Measurements from ENCODE around the gene PRODH2. TPM values are rescaled to one million over a fixed set of nuclear protein-coding genes. Genes with fewer than 3 reads are reported as not detected.
A peak's percentile ranks its signal among the peaks of the same experiment; 100 is the strongest.

The PRODH2 gene
- total and polyA plus RNA-seq, 2 of the 13 experiments (the other 11 are each of a cell fraction or from before 2014, with no cell fraction given), result 86.7 to 118 TPM

DNA sequence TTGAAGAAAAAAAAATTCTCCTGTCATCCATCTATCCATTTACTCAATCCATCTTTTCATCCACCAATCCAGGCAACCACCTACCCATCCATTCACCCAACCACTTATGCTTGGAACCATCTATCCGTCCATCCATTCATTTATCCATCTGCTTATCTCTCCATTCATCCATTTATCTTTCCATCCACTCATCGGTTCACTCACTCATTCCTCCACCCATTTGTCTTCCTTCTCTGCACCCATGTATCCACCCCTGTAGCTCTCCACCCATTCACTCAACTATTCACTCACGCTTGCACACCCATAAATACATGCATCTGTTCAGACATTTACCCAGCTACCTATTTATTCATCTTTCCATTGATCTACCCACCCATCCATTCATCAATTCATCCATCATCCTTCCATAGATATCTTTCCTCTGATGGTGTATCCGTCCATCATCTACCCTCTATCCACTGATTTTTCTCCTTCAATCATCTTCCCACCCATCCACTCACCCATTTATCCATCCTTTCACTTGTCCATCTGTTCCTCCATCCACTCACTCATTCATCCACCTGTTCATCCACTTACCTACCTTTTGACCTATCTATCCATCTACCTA is 30.1 kb upstream of the PRODH2 start:
- WGBS (ENCODE audit: low lambda C conversion rate), result 34% methylated on average over 4 of the region's 4 CpGs
- in situ Hi-C loops (cut with HindIII; ENCODE audit: extremely low pct_ligation_motif_present, low pct_unique_long_range_greater_than_20kb), result no loop called here

DNA sequence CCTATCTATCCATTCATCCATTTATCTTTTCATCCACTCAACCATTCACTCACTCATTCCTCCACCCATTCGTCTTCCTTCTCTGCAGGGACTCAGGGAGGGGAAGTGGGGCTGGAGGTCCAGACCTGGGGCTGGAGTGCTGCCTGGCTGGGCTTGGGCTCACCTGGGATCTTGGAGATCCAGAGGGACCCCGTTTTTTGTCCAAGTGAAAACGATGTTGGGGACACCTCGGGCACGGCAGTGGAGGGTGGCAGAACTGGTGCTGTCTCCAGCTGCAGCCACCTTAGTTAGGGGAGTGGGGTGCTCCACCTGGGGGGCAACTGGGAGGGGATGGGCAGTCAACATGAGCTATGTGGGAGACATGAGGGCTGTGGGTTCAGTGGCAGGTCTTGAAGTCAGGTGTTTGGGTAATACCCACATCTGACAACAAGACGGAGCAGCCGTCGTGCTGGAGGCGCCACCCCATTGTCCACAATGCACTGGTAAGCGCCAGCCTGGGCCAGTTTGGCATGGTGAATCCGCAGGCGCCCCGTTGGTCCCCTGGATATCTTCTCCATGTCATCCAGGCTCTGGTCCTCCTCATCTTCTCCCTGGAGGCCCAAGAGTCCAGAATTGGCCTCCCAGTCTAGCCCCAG is 29.4 kb upstream of the PRODH2 start:
- no peak overlapping the region for H3K9ac ChIP-seq (ENCODE audit: insufficient read depth, low read depth, low read length)
- POLR2A ChIA-PET, result no interaction called here
- no peak overlapping the region for H3K4me2 ChIP-seq (ENCODE audit: low read depth, low read length)
- no peak overlapping the region for H3K27ac ChIP-seq (ENCODE audit: extremely low read length, insufficient read depth, low read length)
- H3K36me3 ChIP-seq (replicated peaks in 1 of 2; ENCODE audit: control insufficient read depth in 1 of 2, insufficient read depth in 2 of 2, low read length in 2 of 2), result no peaks in the 10 kb centered on the region
- whole genome bisulfite sequencing (ENCODE audit: low lambda C conversion rate), result 38% methylated on average over 4 of the region's 13 CpGs
- CTCF ChIA-PET (ENCODE audit: low intra/inter-chr PET ratio, low total read pairs), result no interaction called here
- no peak overlapping the region for H3K4me3 ChIP-seq (replicated peaks in 1 of 3; ENCODE audit: insufficient read depth in 1 of 3, low read depth in 2 of 3, low read length in 3 of 3)
- peaks cover 27% of the 10 kb centered on the region for H3K4me1 ChIP-seq (ENCODE audit: insufficient read depth, low read length)
- no peaks in the 10 kb centered on the region for H3K9me3 ChIP-seq (ENCODE audit: low read length)
- no TSS peak for BruUV-seq (replicated peaks)
- no peak for DNase-seq (ENCODE audit: low spot score)
- no peak for FAIRE-seq
- intact Hi-C loops (cut with micrococcal nuclease; ENCODE audit: unreplicated experiment) (no loop called here), in situ Hi-C loops (cut with HindIII; ENCODE audit: extremely low pct_ligation_motif_present, low pct_unique_long_range_greater_than_20kb) (no loop called here)
- no peak for ATAC-seq
- H4K20me1 ChIP-seq (ENCODE audit: insufficient read depth, low read length), result no peaks in the 10 kb centered on the region
- H2AFZ ChIP-seq (ENCODE audit: low read length), result no peak overlapping the region
- H3K27me3 ChIP-seq (ENCODE audit: control insufficient read depth in 1 of 2, insufficient read depth in 2 of 2, low read length in 2 of 2), result peaks cover 0 to 19% of the 10 kb centered on the region in 2 experiments; a peak in 4 of 5 replicates
- H3K79me2 ChIP-seq (ENCODE audit: insufficient read depth, low read length), result no peaks in the 10 kb centered on the region
- TF ChIP-seq, protein P1, sequence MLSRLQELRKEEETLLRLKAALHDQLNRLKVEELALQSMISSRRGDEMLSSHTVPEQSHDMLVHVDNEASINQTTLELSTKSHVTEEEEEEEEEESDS (CRISPR knock-in tag; IDR thresholded peaks at IDR 0.05; ENCODE audit: borderline replicate concordance), result no peak
- no peak for TF ChIP-seq ZBTB7B (CRISPR knock-in tag; IDR thresholded peaks at IDR 0.05)
- no peak for TF ChIP-seq ZBTB3 (CRISPR knock-in tag; IDR thresholded peaks at IDR 0.05; ENCODE audit: borderline replicate concordance, low read depth)
- TF ChIP-seq CREM (IDR thresholded peaks at IDR 0.05), result no peak
- no peak for TF ChIP-seq CREM (CRISPR knock-in tag; IDR thresholded peaks at IDR 0.05)
- TF ChIP-seq, protein P2, sequence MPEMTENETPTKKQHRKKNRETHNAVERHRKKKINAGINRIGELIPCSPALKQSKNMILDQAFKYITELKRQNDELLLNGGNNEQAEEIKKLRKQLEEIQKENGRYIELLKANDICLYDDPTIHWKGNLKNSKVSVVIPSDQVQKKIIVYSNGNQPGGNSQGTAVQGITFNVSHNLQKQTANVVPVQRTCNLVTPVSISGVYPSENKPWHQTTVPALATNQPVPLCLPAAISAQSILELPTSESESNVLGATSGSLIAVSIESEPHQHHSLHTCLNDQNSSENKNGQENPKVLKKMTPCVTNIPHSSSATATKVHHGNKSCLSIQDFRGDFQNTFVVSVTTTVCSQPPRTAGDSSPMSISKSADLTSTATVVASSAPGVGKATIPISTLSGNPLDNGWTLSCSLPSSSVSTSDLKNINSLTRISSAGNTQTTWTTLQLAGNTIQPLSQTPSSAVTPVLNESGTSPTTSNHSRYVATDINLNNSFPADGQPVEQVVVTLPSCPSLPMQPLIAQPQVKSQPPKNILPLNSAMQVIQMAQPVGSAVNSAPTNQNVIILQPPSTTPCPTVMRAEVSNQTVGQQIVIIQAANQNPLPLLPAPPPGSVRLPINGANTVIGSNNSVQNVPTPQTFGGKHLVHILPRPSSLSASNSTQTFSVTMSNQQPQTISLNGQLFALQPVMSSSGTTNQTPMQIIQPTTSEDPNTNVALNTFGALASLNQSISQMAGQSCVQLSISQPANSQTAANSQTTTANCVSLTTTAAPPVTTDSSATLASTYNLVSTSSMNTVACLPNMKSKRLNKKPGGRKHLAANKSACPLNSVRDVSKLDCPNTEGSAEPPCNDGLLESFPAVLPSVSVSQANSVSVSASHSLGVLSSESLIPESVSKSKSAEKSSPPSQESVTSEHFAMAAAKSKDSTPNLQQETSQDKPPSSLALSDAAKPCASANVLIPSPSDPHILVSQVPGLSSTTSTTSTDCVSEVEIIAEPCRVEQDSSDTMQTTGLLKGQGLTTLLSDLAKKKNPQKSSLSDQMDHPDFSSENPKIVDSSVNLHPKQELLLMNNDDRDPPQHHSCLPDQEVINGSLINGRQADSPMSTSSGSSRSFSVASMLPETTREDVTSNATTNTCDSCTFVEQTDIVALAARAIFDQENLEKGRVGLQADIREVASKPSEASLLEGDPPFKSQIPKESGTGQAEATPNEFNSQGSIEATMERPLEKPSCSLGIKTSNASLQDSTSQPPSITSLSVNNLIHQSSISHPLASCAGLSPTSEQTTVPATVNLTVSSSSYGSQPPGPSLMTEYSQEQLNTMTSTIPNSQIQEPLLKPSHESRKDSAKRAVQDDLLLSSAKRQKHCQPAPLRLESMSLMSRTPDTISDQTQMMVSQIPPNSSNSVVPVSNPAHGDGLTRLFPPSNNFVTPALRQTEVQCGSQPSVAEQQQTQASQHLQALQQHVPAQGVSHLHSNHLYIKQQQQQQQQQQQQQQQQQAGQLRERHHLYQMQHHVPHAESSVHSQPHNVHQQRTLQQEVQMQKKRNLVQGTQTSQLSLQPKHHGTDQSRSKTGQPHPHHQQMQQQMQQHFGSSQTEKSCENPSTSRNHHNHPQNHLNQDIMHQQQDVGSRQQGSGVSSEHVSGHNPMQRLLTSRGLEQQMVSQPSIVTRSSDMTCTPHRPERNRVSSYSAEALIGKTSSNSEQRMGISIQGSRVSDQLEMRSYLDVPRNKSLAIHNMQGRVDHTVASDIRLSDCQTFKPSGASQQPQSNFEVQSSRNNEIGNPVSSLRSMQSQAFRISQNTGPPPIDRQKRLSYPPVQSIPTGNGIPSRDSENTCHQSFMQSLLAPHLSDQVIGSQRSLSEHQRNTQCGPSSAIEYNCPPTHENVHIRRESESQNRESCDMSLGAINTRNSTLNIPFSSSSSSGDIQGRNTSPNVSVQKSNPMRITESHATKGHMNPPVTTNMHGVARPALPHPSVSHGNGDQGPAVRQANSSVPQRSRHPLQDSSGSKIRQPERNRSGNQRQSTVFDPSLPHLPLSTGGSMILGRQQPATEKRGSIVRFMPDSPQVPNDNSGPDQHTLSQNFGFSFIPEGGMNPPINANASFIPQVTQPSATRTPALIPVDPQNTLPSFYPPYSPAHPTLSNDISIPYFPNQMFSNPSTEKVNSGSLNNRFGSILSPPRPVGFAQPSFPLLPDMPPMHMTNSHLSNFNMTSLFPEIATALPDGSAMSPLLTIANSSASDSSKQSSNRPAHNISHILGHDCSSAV (CRISPR knock-in tag; IDR thresholded peaks at IDR 0.05; ENCODE audit: borderline replicate concordance), result no peak
- TF ChIP-seq, protein P3, sequence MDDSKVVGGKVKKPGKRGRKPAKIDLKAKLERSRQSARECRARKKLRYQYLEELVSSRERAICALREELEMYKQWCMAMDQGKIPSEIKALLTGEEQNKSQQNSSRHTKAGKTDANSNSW (CRISPR knock-in tag; IDR thresholded peaks at IDR 0.05; ENCODE audit: borderline replicate concordance), result no peak

More for the DNA sequence above, 30.1 kb upstream of the PRODH2 start:
- Histone ChIP-seq H2AFZ (ENCODE audit: low read length) (no peak overlapping the region), H3K36me3 (replicated peaks in 1 of 2; ENCODE audit: control insufficient read depth in 1 of 2, insufficient read depth in 2 of 2, low read length in 2 of 2) (no peaks in the 10 kb centered on the region), H3K4me2 (ENCODE audit: low read depth, low read length) (no peak overlapping the region), H3K79me2 (ENCODE audit: insufficient read depth, low read length) (no peaks in the 10 kb centered on the region), H4K20me1 (ENCODE audit: insufficient read depth, low read length) (no peaks in the 10 kb centered on the region), H3K9me3 (ENCODE audit: low read length) (no peaks in the 10 kb centered on the region), H3K27me3 (ENCODE audit: control insufficient read depth in 1 of 2, insufficient read depth in 2 of 2, low read length in 2 of 2) (peaks cover 0 to 21% of the 10 kb centered on the region in 2 experiments; a peak in 4 of 5 replicates), H3K27ac (ENCODE audit: extremely low read length, insufficient read depth, low read length) (no peak overlapping the region), H3K4me1 (ENCODE audit: insufficient read depth, low read length) (peaks cover 27% of the 10 kb centered on the region), H3K9ac (ENCODE audit: insufficient read depth, low read depth, low read length) (no peak overlapping the region), H3K4me3 (replicated peaks in 1 of 3; ENCODE audit: insufficient read depth in 1 of 3, low read depth in 2 of 3, low read length in 3 of 3) (no peak overlapping the region)
- intact Hi-C loops (cut with micrococcal nuclease; ENCODE audit: unreplicated experiment), result no loop called here
- DNase-seq (ENCODE audit: low spot score) (no peak), ATAC-seq (no peak), FAIRE-seq (no peak)
- TF ChIP-seq GABPB1 (CRISPR knock-in tag; IDR thresholded peaks at IDR 0.05) (no peak), ZNF468 (CRISPR knock-in tag; IDR thresholded peaks at IDR 0.05) (no peak), FOXP1 (IDR thresholded peaks at IDR 0.05) (0 out of 2 replicates have a peak, but pooled peaks have one; percentile 4), FOXP1 (CRISPR knock-in tag; IDR thresholded peaks at IDR 0.05) (no peak)
- CTCF ChIA-PET (ENCODE audit: low intra/inter-chr PET ratio, low total read pairs), result no interaction called here
- no TSS peak for BruUV-seq (replicated peaks)
- POLR2A ChIA-PET, result no interaction called here
